ENCODE data around the gene C5orf63.
"Not testable (repeated sequence)": the region's sequence is repeated elsewhere in the genome, so short reads cannot be mapped to it uniquely, and the experiment has no call there.

The C5orf63 gene

DNA sequence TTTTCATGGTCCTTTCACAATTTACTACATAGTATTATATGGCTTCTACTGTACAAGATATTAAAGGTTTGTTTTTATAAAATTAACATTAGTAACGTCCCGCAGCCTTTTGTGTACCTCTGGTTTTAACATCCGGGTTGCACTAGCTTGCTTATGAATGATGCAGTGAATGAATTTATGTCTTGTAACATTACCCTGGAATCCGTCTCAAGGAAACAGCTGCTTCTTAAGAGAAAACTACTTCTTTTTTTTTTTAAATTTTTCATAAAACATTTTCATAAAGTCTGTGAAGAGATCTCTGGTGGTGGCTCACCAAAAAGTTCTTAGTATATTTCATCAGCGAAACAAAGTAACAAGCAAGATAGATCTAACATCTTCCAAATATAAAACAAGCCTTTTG, 66.6 kb downstream of the C5orf63 start:
- DNase-seq (ENCODE audit: low spot score), result no peak

DNA sequence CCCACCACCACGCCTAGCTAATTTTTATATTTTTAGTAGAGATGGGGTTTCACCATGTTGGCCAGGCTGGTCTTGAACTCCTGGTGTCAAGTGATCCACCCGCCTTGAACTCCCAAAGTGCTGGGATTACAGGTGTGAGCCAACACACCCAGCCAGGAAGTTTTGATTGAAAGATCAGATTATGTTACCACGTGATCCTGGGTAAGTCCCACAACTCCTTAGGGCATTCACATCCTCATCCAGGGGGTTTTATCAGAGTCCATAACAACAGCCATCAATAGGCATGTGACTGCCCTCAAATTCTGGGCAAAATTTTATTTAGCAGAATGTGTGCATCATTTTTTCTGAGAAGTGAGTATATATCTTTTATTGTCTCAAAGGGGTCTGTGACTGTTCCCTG, 68.0 kb downstream of the C5orf63 start:
- DNase-seq (ENCODE audit: low spot score), result not testable (repeated sequence)

DNA sequence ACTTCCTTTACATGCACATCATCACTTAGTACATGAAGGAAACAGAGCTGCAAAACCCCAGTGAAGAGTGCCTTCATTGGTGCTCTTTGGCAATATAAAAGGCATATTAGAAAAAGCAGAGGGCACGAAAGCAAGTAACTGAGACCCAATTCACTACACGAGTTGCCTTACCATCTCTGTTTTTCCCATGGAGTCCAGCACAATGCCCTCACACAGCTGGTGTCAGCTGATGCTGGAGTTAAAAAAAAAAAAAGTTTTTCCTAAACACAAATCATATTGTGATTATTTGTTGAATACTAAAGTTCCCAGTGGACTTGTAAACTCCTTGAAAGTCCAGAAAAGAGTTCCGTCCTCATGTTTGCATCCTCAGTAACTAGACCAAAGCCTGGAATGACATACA, 68.6 kb downstream of the C5orf63 start:
- DNase-seq (ENCODE audit: low spot score), result no peak

DNA sequence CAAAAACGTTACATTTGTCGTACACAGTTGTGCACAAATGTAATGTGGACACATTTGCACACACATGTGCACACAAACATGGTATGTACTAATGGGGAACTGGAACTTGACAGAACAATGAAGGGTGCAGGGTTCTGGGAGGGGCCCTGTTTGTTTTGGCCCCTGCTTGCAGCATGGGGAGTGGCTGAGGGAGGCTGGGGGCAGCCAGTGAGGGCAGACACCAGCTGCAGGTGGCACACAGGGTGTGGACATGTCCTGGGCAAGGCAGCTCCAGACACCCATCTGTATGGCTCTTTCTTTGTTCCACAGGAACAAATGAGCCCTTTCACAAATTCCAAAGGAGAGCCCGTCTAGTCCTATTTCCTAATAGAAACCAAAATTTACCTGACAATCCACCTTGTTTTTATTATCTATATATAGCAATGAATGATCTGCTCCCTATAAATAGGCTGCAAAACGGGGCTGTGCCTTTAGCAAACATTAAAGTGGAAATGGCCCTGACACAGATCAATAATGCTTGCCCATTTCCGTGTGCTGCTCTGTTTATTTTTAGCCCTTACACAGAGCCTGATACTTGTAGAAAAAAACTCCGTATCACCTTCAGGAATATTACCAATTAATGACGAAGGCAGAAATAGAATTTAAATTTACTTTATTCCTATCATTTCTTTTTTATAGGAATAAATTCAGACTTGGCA, 69.4 kb downstream of the C5orf63 start:
- DNase-seq (ENCODE audit: low spot score), result no peak

DNA sequence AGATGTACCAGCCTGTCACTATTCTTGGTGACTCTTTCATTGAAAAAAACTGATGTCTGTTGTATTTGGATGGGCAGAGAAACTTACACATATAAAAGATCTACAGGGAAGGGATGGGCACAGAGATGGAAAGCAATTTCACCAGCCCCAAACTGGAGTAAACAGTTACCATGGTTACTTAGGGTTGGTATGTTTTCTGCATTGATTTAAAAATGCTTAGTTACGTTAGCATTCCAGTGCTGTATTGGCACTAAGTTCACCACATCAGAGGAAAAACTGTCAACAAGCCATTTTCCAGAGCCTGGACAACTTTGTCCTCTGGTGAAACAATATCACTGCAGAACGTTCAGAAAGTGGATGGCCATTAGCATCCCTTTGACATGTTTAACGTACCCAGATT, 70.9 kb downstream of the C5orf63 start:
- DNase-seq (ENCODE audit: low spot score), result no peak

DNA sequence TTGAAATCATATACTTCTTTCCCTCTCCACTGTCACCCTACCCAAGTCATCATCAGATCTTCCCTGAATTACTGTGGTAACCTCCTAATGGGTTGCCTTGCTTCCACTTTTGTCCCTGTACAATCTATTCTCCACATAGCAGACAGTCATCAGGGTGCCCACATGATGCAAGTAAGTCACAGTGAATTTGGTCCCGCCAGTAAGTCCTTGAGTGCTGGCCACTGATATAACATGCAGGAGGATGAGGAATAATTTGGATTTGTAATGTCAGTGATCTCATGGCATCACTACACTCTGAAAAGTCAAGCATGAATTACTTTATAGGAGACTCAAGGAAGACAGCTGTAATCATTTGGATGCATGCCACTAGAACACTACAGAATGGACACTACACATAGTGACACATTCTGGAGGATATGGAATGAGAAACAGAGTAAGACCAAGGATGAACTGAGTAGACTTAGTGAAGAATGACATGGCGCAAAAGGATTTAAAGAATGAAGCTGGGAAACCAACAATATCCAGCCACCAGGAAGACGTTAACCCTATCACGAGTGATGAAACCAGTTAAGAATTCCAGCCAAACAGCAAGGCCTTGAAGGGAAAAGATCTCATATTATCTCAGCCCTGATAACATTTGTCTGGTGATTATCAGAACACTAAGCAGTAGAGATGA, 71.5 kb downstream of the C5orf63 start:
- DNase-seq (ENCODE audit: low spot score), result no peak
